NCI-H345 (cell line): ENCODE results near the gene SPDYE16.
"Not testable (repeated sequence)": the region's sequence is repeated elsewhere in the genome, so short reads cannot be mapped to it uniquely, and the experiment has no call there.

Source experiments
- DNase-seq: peaks from one replicate; lab custom pipeline; 2025; lab: John Stamatoyannopoulos, UW

SPDYE16 gene

DNA sequence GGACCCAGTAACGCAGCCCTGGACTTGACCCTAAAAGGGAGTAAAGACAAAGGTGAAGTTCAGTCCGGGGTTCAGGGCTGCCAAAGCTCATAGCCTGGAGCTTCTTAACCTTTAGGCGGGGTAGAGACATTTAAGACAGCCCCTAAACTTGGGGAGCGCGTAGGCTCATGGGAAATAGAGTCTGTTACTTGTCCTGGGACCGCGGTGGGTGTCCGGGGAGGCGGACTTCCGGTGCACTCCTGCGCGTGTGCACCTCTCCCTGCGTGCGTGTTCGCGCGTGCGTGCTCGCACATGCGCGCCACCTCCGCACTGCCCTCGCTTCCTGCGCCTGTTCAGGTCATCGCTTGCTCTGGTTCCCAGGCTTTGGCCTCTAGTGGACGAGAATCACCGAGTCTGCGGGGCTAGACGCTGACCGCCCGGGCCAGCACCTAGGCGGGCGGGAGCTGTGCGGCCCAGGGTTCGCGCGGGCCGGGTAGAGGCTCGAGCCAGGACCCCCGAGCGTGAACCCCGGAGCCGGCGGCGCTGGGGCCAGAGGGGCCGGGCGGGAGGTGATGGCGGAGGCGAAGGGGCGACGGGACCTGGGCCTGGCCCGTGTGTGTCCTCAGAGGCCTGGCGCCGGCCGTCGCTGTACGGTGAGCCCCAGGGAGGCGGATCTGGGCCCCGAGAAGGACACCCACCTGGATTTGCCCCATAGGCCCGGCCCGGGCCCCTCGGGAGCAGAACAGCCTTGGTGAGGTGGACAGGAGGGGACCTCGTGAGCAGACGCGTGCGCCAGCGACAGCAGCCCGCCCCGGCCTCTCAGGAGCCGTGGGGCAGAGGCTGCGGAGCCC is 6.1 kb upstream of the SPDYE16 start:
- peak; percentile 78 for DNase-seq

- not testable (repeated sequence) for DNase-seq
Observed at GRCh38 chr7:76531643-76532042, 11.5 kb downstream of the SPDYE16 start.

GRCh38 chr7:76526183-76526582 is 16.9 kb downstream of the SPDYE16 start:
- not testable (repeated sequence) for DNase-seq

DNA sequence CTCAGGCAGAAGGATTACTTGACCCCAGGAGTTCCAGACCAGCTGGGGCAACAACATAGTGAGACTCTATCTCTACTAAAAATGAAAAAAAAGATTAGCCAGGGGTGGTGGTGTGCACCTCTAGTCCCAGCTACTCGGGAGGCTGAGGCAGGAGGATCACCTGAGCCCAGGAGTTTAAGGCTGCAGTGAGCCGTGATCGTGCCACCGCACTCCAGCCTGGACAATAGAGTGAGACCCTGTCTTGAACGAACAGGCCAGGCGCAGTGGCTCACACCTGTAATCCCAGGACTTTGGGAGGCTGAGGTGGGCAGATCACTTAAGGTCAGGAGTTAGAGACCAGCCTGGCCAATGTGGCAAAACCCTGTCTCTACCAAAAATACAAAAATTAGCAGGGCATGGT is 26.2 kb downstream of the SPDYE16 start:
- not testable (repeated sequence) for DNase-seq

DNA sequence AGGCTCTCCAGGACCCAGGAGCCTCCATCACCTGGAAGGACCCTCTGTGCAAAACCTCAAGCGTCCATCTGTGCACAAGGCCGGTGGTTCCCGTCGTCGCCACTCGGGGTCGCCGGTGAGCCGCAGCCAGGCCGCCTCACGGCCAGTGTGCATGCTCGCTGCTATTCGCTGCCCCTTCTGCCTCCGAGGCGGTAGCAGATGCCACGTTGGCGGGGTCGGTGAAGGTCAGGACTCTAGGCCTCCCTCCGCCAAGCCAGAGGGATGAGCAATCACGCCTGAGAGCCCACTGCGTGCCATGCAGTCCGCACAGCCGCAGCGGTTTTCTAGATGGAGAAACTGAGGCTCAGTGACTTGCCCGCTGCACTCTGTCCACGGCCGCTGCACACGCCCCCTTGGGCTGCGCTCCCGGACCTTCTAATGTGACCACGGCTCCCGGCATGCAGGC is 27.1 kb downstream of the SPDYE16 start:
- no peak for DNase-seq

GRCh38 chr7:76514926-76515771 is 27.9 kb downstream of the SPDYE16 start:
- DNase-seq = no peak

GRCh38 chr7:76513817-76514799 is 29.0 kb downstream of the SPDYE16 start:
- no peak for DNase-seq

DNA sequence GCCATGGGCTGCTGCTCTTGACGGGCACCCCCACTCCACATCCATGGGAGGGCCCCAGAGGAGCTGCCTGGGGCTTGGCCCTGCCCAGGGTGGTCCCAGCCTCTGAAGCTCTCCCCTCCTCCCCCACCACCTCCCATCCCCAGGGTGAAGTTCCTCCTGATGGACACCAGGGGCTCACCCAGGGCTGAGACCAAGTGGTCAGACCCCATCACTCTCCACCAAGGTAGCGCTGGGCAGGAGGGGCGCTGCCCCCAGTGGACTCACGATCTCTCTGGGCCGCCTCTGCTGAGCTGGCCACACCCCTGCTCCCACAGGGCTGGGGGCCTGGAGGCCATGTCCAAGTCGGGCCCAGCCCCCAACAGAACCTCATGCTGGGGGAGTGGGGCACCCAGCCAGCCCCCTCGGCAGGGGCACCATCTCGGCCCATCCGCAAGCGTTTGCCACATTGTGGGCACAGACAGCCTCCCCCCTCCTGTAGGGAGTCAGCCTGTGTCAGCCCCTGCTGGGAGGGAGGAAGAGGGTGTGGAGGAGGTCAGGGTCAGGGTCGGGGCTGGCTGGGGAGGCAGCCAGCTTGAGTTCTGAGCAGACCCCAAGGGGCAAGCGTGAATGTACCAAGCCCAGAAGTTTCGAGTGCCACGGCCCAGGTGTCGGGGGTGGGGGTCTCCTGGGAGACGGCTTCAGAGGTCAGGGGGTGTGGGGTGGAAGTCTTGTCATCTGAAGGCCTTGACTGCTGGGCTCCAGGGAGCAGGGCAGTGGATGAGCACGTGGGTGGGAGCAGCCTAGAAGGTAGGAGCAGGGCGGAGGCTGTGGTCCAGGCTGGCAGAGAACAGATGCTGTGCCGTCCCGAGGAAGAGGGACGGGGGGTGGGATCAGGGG is 29.9 kb downstream of the SPDYE16 start:
- DNase-seq = no peak

DNA sequence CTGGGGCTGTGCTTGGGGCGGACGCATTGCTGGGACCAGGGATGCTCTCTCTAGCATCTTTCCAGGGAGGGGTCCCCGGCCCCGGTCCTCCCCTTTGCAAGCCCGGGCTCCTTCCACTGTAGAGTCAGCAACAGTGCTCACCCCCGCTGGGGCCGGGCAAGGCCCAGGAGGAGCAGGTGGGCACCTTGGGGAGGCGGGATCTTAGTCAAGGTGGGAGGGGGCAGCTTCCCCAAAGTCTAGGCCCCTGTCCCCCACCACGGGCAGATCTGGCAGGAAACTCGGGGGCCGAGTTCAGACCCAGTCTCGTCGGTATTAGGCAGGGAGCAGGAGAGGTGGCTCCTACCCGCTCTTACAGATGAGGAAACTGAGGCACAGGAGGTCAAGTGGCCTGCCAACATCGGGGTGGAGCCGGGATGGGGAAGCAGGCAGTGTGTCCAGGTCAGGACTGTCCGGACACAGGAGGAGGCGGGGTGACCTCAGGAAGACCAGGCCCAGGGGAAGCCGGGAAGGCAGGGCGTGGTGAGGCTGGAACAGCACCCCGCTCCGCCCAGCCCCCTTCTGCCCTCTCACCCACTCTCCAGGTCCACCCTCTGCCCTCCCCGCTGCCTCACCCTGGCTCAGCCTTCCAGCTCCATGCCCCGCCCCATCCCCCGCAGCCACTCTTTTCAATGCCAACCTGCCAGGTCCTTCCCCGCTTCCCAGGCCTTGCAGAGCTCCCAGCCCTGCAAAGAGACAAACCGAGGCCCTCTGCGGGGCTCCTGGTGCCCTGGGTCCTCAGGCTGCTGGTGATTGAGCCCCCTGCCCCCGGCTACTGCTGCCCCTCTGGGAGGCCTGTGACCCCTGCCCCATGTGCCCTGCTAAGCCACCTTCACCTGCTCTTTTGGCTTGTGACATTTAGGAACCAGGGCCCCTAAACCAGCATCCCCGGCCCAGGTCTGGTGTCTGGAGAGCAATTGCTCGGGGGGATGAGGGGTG is 30.9 kb downstream of the SPDYE16 start:
- not testable (repeated sequence) for DNase-seq

GRCh38 chr7:76511200-76511910 is 31.7 kb downstream of the SPDYE16 start:
- DNase-seq = not testable (repeated sequence)

DNA sequence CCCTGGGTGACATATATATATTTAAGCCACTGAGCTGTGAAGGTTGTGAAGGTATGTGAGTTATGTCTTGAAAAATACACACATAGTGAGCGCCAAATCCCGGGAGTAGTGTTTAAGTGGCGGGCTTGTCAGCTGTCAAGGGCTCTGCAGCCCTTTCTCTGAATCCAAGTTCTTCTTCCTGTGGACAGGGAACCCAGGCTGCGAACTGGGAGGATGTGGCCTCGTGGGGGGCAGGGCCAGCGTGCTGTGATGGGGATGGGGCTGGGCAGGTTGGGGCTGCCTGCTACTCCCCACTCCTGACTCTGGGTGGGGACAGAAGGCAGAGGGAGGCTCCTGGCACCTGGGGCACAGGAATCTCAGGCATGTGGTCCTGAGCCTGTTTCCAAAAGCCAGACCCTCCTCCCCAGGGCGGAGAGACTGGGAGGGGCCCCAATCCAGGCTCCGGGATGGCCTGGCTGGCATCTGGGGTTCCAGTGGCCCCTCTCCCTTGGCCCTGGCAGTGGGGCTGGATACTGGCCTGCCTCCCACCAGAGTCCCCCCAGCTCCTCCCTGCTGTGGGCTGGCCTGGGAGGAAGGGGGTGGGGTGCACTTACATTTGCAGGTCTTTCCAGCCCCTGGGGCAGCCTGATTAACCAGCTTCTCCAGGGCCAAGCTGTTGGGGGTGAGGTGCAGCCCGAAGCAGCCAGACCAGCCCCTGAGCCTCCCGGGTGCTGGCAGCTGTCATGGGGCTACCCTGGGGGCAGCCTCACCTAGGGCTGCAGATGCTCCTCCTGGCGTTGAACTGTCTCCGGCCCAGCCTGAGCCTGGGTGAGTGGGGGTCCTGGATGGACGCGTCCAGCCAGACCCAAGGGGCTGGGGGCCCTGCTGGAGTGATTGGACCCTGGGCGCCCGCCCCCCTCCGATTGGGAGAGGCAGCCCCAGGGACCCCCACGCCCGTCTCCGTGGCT is 32.9 kb downstream of the SPDYE16 start, which contains the start of gene UPK3B:
TSS of gene UPK3B (plus strand) at position 622 of the 947 bp plus-strand sequence. CDS start at position 723, 101 bp downstream.
- DNase-seq = no peak

DNA sequence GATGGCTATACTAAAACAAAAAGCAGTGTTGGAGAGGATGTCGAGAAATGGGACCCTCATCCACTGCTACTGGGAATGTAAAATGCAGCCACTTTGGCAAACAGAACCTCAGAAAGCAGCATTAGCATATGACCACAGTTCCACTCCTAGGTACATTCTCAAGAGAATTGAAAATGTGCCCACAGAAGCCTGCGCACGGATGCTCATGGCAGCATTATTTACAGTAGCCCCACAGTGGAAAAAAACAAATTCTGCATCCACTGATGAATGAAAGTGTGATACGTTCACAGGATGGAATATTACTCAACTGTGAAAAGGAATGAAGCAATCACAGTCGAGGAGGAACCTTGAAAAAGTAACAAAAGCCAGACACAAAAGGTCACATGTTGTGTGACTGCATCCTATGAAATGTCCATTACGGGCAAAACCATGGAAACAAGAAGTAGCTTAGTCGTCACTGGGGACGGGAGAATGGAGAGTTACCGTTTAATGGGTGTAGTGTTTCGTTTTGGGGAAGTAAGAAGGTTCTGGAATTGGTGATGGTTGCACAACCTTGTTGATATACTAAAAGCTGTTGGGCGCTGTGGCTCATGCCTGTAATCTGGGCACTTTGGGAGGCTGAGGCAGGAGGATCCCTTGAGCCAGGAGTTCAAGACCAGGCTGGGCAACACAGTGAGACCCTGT is 35.2 kb downstream of the SPDYE16 start:
- DNase-seq = no peak

- DNase-seq = not testable (repeated sequence)
Observed at GRCh38 chr7:76506643-76507042, 36.5 kb downstream of the SPDYE16 start.

DNA sequence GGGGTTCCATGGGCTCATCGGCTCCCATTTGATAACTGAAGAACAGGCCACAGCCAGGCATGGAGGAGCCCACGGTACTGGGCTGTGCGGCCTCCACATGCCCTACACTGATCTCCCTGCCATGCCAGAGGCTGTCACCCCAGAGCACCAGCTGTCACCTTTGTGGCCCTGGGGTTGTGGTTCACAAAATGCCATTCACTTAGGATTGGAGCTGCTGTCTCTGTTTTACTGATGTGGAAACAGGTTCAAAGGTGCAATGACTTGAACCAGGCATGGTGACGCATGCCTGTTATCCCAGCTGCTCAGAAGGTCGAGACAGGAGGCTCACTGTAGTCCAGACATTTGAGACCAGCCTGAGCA is 37.0 kb downstream of the SPDYE16 start:
- DNase-seq = no peak

GRCh38 chr7:76505168-76506080 is 37.7 kb downstream of the SPDYE16 start:
- DNase-seq = no peak
